Fibroblast of mammary gland (primary cell): Measurements from ENCODE around the gene DCAF8L2.
A peak's percentile ranks its signal among the peaks of the same experiment; 100 is the strongest.

Source experiments
- DNase-seq: peaks from one replicate; pipeline ENCODE4 v3.0.0-alpha.2; 2010; ENCODE audit warnings: low read depth
- H3K4me3 ChIP-seq: 2 replicates; pipeline ENCODE4 v1.5.1; 2011; ENCODE audit warnings: low read depth, mild to moderate bottlenecking, low read length, moderate library complexity; ENCODE audit not compliant: control insufficient read depth
- TF ChIP-seq, protein P1 (sequence below): conservative IDR thresholded peaks from 2 replicates; pipeline ENCODE4 v1.5.1; 2011; ENCODE audit warnings: low read depth, low read length, inconsistent platforms; ENCODE audit not compliant: control insufficient read depth, insufficient read depth

The DCAF8L2 gene

DNA sequence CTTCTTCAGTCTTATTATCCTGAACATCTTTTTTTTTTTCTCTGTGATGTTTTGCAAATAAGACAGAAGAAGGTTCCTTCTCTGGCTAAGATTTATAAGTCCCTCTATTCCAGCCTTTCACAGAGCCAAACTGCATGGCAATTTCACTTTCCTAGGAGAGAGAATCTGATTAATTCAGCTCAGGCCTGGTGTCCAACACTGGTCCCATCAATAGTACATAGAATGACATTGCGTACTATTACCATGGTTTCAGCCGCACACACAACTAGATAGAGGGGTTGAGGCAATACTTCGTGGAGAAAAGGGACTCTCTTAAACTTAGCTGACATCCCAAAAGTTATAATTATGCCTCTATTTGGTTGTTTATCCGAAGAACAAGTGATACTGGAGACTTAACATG, 18.5 kb downstream of the DCAF8L2 start:
- no peak for DNase-seq
- TF ChIP-seq, protein P1, sequence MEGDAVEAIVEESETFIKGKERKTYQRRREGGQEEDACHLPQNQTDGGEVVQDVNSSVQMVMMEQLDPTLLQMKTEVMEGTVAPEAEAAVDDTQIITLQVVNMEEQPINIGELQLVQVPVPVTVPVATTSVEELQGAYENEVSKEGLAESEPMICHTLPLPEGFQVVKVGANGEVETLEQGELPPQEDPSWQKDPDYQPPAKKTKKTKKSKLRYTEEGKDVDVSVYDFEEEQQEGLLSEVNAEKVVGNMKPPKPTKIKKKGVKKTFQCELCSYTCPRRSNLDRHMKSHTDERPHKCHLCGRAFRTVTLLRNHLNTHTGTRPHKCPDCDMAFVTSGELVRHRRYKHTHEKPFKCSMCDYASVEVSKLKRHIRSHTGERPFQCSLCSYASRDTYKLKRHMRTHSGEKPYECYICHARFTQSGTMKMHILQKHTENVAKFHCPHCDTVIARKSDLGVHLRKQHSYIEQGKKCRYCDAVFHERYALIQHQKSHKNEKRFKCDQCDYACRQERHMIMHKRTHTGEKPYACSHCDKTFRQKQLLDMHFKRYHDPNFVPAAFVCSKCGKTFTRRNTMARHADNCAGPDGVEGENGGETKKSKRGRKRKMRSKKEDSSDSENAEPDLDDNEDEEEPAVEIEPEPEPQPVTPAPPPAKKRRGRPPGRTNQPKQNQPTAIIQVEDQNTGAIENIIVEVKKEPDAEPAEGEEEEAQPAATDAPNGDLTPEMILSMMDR: no peak
- no peak overlapping the region for H3K4me3 ChIP-seq

DNA sequence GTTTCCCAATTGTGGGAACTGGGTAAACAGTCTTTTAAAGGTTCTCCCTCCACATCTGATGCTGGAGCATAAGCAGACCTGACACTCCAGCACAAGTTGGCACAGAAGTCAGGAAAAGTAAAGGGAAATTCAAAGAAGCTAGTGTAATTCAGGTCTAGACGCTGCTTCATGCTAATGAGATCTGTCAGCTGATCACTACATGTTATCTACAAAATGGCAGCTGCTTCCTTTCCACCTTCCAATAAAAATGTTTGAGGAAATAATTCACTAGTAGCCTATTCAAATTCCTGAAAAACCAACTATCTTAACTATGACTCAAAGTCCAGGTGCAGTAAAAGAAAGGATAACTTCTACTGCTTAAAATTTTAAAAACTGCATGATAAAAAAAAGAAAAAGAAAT, 29.3 kb downstream of the DCAF8L2 start:
- no peak for DNase-seq
- TF ChIP-seq, protein P1: no peak
- H3K4me3 ChIP-seq: no peak overlapping the region

DNA sequence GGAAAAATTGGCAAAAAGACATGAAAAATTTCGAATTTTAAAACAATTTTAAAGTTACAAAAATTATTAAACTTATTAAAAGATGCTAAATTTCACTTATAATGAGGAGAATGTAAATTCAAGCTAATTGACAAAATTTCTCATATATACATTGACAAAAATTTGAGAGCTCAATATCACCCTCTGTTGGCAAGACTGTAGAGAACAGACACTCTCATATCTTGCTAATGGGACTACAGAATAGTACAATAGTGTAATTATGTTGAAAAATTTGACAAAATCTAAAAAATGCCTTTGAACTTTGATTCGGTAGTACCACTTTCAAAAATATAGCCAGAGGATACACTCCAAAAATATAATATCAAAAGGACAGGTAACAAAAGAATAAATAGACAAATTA, 29.8 kb downstream of the DCAF8L2 start:
- peak; percentile 7 for DNase-seq
- TF ChIP-seq, protein P1: peak; percentile 28
- H3K4me3 ChIP-seq: no peak overlapping the region

DNA sequence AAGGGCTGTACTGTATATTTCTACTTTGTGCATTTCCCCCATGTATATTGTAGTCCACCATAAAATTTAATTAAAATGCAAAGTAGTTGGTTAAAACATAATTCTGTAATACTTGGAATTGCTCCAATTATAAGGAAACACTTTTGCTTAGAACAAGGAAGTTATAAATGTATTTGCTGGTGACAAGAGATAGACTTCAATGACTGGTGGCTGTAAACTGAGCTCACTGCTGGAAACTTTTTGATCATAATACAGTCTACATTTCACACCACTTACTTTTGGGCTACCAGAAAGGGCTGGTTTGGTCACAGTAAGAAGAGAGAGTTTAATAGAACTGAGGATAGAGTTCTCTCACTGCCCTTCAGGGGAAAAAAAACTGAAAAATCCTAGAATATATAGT, 32.7 kb downstream of the DCAF8L2 start:
- DNase-seq: no peak
- no peak overlapping the region for H3K4me3 ChIP-seq
- TF ChIP-seq, protein P1: no peak

DNA sequence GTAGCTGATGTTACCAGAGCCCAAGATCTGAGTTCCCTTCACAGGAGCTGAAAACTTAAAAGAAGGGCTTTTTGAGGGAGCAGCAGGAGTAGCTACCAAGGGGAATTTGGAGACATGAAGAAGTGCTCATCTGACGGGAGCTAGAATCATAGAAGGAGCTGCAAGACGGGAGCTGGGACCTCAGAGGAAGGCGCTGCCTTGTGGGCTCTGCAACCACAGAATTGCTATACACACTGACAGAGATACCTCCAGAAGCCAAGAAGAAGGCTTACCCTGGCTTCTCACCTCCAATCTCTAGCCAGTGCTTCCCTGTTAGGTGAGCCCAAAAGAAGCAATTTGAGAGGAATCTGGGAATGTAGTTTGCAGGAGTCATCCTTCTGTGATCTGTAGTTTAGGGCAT, 35.9 kb downstream of the DCAF8L2 start:
- TF ChIP-seq, protein P1: no peak
- H3K4me3 ChIP-seq: no peak overlapping the region
- no peak for DNase-seq

DNA sequence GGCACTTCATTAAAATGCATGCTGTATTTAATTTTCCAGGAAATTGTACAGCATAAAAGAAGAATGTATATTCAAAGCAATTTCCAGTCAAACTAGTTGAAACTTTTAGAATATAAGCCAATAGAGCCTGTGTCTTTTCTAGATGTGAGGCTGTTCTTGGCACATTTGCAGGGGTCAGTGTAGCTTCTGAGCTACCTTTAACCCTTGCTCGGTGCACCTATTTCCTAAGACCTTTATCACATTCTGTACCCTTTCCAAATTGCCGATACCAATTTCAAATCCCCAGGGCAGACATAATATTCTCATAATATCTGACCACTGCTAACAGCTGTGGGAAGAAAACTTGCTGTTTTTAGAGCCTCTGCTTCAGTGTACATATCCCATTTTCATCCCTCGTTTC, 43.2 kb downstream of the DCAF8L2 start:
- TF ChIP-seq, protein P1: no peak
- no peak for DNase-seq
- no peak overlapping the region for H3K4me3 ChIP-seq

DNA sequence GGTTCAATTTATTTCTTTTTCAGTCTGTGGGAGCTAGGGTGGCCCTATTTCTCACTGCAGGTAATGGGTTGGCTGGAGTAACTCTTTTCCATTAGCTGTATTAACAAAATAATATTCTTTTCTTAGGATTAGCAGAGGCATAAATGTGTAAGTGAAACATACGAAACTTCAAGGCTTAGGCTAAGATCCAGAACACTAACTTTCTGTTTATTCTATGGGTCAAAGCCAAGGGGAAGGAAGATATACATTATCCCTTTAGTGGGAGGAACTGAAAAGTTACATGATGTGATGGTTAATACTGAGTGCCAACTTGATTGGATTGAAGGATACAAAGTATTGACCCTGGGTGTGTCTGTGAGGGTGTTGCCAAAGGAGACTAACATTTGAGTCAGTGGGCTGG, 66.4 kb downstream of the DCAF8L2 start:
- TF ChIP-seq, protein P1: no peak

More for the DNA sequence above, 66.4 kb downstream of the DCAF8L2 start:
- DNase-seq: no peak
- H3K4me3 ChIP-seq: no peak overlapping the region
